K562 (cell line): ENCODE data around the gene LMO7. TPM values are rescaled to one million over a fixed set of nuclear protein-coding genes. Genes with fewer than 3 reads are reported as not detected.

Experiments
- ATAC-seq: fragments of 200-7000 bp; cut with Tn5 transposase; 3 replicates; pipeline ENCODE4 v1.9.1; 2020; ENCODE audit warnings: moderate library complexity
- BruUV-seq: library from RNA; stranded (reverse); fragments of 400-500 nt; replicated peaks from 2 replicates; lab custom pipeline; 2021; lab: Mats Ljungman, UMichigan
- CTCF ChIA-PET: fragments of 300-600 bp; formaldehyde crosslinking; extraction: SDS; loops from one replicate; lab custom pipeline; 2021; ENCODE audit warnings: low intra/inter-chr PET ratio; lab: Yijun Ruan, JAX
- POLR2A ChIA-PET: fragments of 300-600, 350-650 bp; sonication (Branson Sonifier 250); formaldehyde crosslinking; extraction: SDS; loops from one replicate; lab custom pipeline; 2021; ENCODE audit warnings: antibody characterized with exemption, inconsistent platforms; lab: Yijun Ruan, JAX
- DNase-seq, 4 experiments: peaks; one replicate each; pipeline versions ENCODE4 v3.0.0 to v3.0.0-alpha.2; 2011 to 2018; ENCODE audit warnings: low spot score in 3 of 4, mixed read lengths in 3 of 4; ENCODE audit errors: extremely low read depth in 1 of 4
- FAIRE-seq: peaks from 2 replicates; lab custom pipeline; 2011; peaks lifted over from hg19 to GRCh38; lab: Jason Lieb, UNC
- H2AFZ ChIP-seq: 2 replicates; pipeline ENCODE4 v1.6.0; 2011; ENCODE audit warnings: low read depth, low read length, control low read depth, inconsistent platforms
- H3K27ac ChIP-seq: fragments of 200-600 bp; 3 replicates; pipeline ENCODE4 v1.8.0; 2011; ENCODE audit warnings: low read depth, mild to moderate bottlenecking, control low read depth, inconsistent platforms, low read length, moderate library complexity, mixed read lengths; ENCODE audit errors: extremely low read depth
- H3K27me3 ChIP-seq, 2 experiments: fragments of 300-600 bp in 1 of 2; 2 replicates in 1 of 2; 3 replicates in 1 of 2; pipeline versions ENCODE4 v1.6.0 to v1.8.0; 2011; ENCODE audit warnings: inconsistent platforms in 2 of 2, low read length in 2 of 2, mild to moderate bottlenecking in 1 of 2, mixed read lengths in 1 of 2, moderate library complexity in 1 of 2; ENCODE audit not compliant: control insufficient read depth in 2 of 2, insufficient read depth in 2 of 2
- H3K36me3 ChIP-seq: fragments of 300-600 bp; 3 replicates; pipeline ENCODE4 v1.8.0; 2011; ENCODE audit warnings: mild to moderate bottlenecking, low read length, inconsistent platforms; ENCODE audit not compliant: control insufficient read depth, insufficient read depth
- H3K4me1 ChIP-seq, 2 experiments: fragments of 200-600 bp in 1 of 2; replicated peaks in 1 of 2; 2 replicates in 1 of 2; 3 replicates in 1 of 2; pipeline versions ENCODE4 v1.5.1 to v1.8.0; 2011; ENCODE audit warnings: inconsistent platforms in 2 of 2, low read length in 2 of 2, mild to moderate bottlenecking in 1 of 2, mixed read lengths in 1 of 2, moderate library complexity in 1 of 2; ENCODE audit not compliant: control insufficient read depth in 2 of 2, insufficient read depth in 2 of 2
- H3K4me2 ChIP-seq: 2 replicates; pipeline ENCODE4 v1.6.1; 2011; ENCODE audit warnings: low read length, control low read depth, inconsistent platforms, mixed read lengths; ENCODE audit not compliant: insufficient read depth
- H3K4me3 ChIP-seq: fragments of 200-600 bp; sonication (generic), shearing (Covaris generic); 2 replicates; pipeline ENCODE4 v1.5.1; 2016; ENCODE audit warnings: control low read depth, inconsistent platforms
- H3K79me2 ChIP-seq: fragments of 200-600 bp; 3 replicates; pipeline ENCODE4 v1.8.0; 2011; ENCODE audit warnings: low read length, inconsistent platforms; ENCODE audit not compliant: control insufficient read depth, insufficient read depth
- H3K9ac ChIP-seq, 2 experiments: 2 replicates each; pipeline versions ENCODE4 v1.6.0 to v1.6.1; 2011; ENCODE audit warnings: low read depth in 2 of 2, low read length in 2 of 2, control low read depth in 1 of 2, inconsistent platforms in 1 of 2, mild to moderate bottlenecking in 1 of 2, mixed read lengths in 1 of 2; ENCODE audit not compliant: insufficient read depth in 1 of 2
- H3K9me1 ChIP-seq: one replicate; pipeline ENCODE4 v1.6.0; 2011; ENCODE audit warnings: inconsistent platforms, mild to moderate bottlenecking, low read length, moderate library complexity; ENCODE audit not compliant: control insufficient read depth, insufficient read depth
- H3K9me3 ChIP-seq: replicated peaks from 2 replicates; pipeline ENCODE4 v1.5.1; 2011; ENCODE audit warnings: low read depth, low read length, inconsistent platforms; ENCODE audit not compliant: control insufficient read depth, insufficient read depth
- H4K20me1 ChIP-seq: replicated peaks from 2 replicates; pipeline ENCODE4 v1.6.1; 2011; ENCODE audit warnings: low read length, inconsistent platforms, mixed read lengths; ENCODE audit not compliant: control insufficient read depth, insufficient read depth
- CBFB ChIP-seq: sonication (generic); formaldehyde crosslinking; IDR thresholded peaks from 2 replicates; pipeline ENCODE4 v1.4.0; 2020; ENCODE audit warnings: mild to moderate bottlenecking, missing genetic modification reagents
- CHD2 ChIP-seq: IDR thresholded peaks from 2 replicates; pipeline ENCODE4 v1.6.1; 2011; ENCODE audit warnings: low read depth, low read length
- CREB3L1 ChIP-seq: fragments of 450-650 bp; IDR thresholded peaks from 2 replicates; pipeline ENCODE4 v1.6.1; 2014; ENCODE audit warnings: low read depth, mild to moderate bottlenecking, moderate library complexity, borderline replicate concordance
- HLTF ChIP-seq: fragments of 450-650 bp; IDR thresholded peaks from 2 replicates; pipeline ENCODE4 v1.6.1; 2016
- HOMEZ ChIP-seq: fragments of 250-450 bp; sonication (Bioruptor Pico); IDR thresholded peaks from 2 replicates; pipeline ENCODE4 v1.4.0; 2020; ENCODE audit warnings: mild to moderate bottlenecking, moderate library complexity
- SFPQ ChIP-seq: fragments of 200-400 bp; formaldehyde crosslinking; IDR thresholded peaks from 2 replicates; pipeline ENCODE4 v1.6.1; 2017; ENCODE audit warnings: mild to moderate bottlenecking, low read depth, low read length, moderate library complexity
- ZNF133 ChIP-seq: fragments of 250-450 bp; sonication (Bioruptor Pico); IDR thresholded peaks from 2 replicates; pipeline ENCODE4 v1.4.0; 2020; ENCODE audit warnings: mild to moderate bottlenecking
- ZSCAN32 ChIP-seq: fragments of 450-650 bp; formaldehyde crosslinking; IDR thresholded peaks from 2 replicates; pipeline ENCODE4 v1.4.0; 2020; ENCODE audit warnings: mild to moderate bottlenecking, moderate library complexity
- WGBS: fragments of 100-300 bp; shearing (Covaris generic); methylation state at CpG from one replicate; pipeline ENCODE4 v1.1.6; 2016; ENCODE audit warnings: low coverage, mixed read lengths; ENCODE audit not compliant: insufficient coverage; ENCODE audit errors: missing lambda C conversion rate; 5-methylcytosine and 5-hydroxymethylcytosine counted together
- in situ Hi-C: fragments of 300-500 bp; cut with MboI; formaldehyde crosslinking; loops from 4 replicates; pipeline ENCODE4 v1.15.0; 2018; ENCODE audit warnings: inconsistent platforms, mixed read lengths
- intact Hi-C: fragments of 100-400 bp; cut with micrococcal nuclease; formaldehyde crosslinking; loops from 2 replicates; pipeline ENCODE4 v1.14.2; 2022
- polyA plus RNA-seq, 8 experiments: library from polyadenylated mRNA; depleted of rRNA in 4 of 8; stranded (reverse) in 5 of 8; unstranded in 3 of 8; fragments of >200 nt; fragmentation: Nextera tagmentation in 2 of 8; fragmentation: Illumina TruSeq in 1 of 8; extraction: Ambion mirVana in 2 of 8; extraction: Trizol in 1 of 8; gene quantifications; 2 replicates each; pipeline versions ENCODE4 v1.2.1 to v1.2.3, GENCODE V29; 2011 to 2014; ENCODE audit warnings: inconsistent platforms in 1 of 8, missing spikeins in 1 of 8
- total RNA-seq, 7 experiments: library from RNA; depleted of rRNA in 6 of 7; stranded (reverse); fragments of >200 nt in 6 of 7; fragmentation: Illumina TruSeq in 2 of 7; extraction: Trizol in 2 of 7; gene quantifications; 2 replicates each; pipeline versions ENCODE4 v1.2.1 to v1.2.3, GENCODE V29; 2011 to 2021; ENCODE audit warnings: low replicate concordance in 1 of 7
- TF ChIP-seq, protein P1 (sequence below), 2 experiments: IDR thresholded peaks; 2 replicates each; pipeline ENCODE4 v1.6.1; 2011; ENCODE audit warnings: borderline replicate concordance in 1 of 2, control low read depth in 1 of 2, low read depth in 1 of 2, low read length in 1 of 2, mild to moderate bottlenecking in 1 of 2, mixed read lengths in 1 of 2, moderate library complexity in 1 of 2; ENCODE audit not compliant: insufficient read depth in 1 of 2, insufficient read length in 1 of 2, poor library complexity in 1 of 2, severe bottlenecking in 1 of 2; ENCODE audit errors: extremely low read depth in 1 of 2
- TF ChIP-seq, protein P2 (sequence below): sonication (generic); formaldehyde crosslinking; IDR thresholded peaks from 2 replicates; pipeline ENCODE4 v1.8.0; 2022; ENCODE audit warnings: mild to moderate bottlenecking, missing genetic modification reagents, borderline replicate concordance
- TF ChIP-seq, protein P3 (sequence below): sonication (generic); formaldehyde crosslinking; IDR thresholded peaks from 2 replicates; pipeline ENCODE4 v1.9.0; 2022; ENCODE audit warnings: mild to moderate bottlenecking, missing genetic modification reagents

LMO7 gene
- total and polyA plus RNA-seq, 9 of the 15 experiments (the other 6 are each of a cell fraction or from before 2014, with no cell fraction given) = 0.42 to 4.3 (median 1.7) TPM

GRCh38 chr13:75636436-75637180 is 478 bp downstream of the LMO7 start:
- WGBS = 34% methylated on average over 5 of the region's 58 CpGs
- Histone ChIP-seq H3K9me1 (no peaks in the 10 kb centered on the region), H3K27me3 (no peaks in the 10 kb centered on the region), H3K4me2 (peak overlapping the region; percentile 60), H3K4me3 (peak overlapping the region; percentile 34), H3K79me2 (no peaks in the 10 kb centered on the region), H3K9ac (peak overlapping the region in 1 of 2 experiments; percentile 79; a peak in 3 of 4 replicates), H2AFZ (peak overlapping the region; percentile 67), H3K36me3 (no peaks in the 10 kb centered on the region), H3K9me3 (no peaks in the 10 kb centered on the region), H3K4me1 (peaks cover 0 to 15% of the 10 kb centered on the region in 2 experiments; a peak in 2 of 5 replicates), H3K27ac (no peak overlapping the region), H4K20me1 (no peaks in the 10 kb centered on the region)
- ATAC-seq (peak; percentile 66), DNase-seq (peak in 3 of 4 experiments; percentile 6 to 20 (median 17)), FAIRE-seq (no peak)
- POLR2A ChIA-PET = no interaction called here
- BruUV-seq = no TSS peak
- in situ Hi-C loops = no loop called here
- intact Hi-C loops = no loop called here
- CTCF ChIA-PET = no interaction called here
- TF ChIP-seq HOMEZ (CRISPR knock-in tag) (no peak), CHD2 (no peak), CBFB (CRISPR knock-in tag) (no peak), ZSCAN32 (CRISPR knock-in tag) (no peak), SFPQ (no peak), ZNF133 (CRISPR knock-in tag) (no peak), HLTF (no peak), CREB3L1 (no peak)
- TF ChIP-seq, protein P1, sequence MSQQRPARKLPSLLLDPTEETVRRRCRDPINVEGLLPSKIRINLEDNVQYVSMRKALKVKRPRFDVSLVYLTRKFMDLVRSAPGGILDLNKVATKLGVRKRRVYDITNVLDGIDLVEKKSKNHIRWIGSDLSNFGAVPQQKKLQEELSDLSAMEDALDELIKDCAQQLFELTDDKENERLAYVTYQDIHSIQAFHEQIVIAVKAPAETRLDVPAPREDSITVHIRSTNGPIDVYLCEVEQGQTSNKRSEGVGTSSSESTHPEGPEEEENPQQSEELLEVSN (IDR thresholded peaks at IDR 0.05; ENCODE audit: borderline replicate concordance in 1 of 2, extremely low read depth in 1 of 2, insufficient read depth in 1 of 2, insufficient read length in 1 of 2, low read depth in 1 of 2, low read length in 1 of 2, poor library complexity in 1 of 2, severe bottlenecking in 1 of 2) = peak in 1 of 2 experiments; percentile 8
- TF ChIP-seq, protein P2, sequence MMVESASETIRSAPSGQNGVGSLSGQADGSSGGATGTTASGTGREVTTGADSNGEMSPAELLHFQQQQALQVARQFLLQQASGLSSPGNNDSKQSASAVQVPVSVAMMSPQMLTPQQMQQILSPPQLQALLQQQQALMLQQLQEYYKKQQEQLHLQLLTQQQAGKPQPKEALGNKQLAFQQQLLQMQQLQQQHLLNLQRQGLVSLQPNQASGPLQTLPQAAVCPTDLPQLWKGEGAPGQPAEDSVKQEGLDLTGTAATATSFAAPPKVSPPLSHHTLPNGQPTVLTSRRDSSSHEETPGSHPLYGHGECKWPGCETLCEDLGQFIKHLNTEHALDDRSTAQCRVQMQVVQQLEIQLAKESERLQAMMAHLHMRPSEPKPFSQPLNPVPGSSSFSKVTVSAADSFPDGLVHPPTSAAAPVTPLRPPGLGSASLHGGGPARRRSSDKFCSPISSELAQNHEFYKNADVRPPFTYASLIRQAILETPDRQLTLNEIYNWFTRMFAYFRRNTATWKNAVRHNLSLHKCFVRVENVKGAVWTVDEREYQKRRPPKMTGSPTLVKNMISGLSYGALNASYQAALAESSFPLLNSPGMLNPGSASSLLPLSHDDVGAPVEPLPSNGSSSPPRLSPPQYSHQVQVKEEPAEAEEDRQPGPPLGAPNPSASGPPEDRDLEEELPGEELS (CRISPR knock-in tag) = no peak
- TF ChIP-seq, protein P3, sequence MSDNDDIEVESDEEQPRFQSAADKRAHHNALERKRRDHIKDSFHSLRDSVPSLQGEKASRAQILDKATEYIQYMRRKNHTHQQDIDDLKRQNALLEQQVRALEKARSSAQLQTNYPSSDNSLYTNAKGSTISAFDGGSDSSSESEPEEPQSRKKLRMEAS (CRISPR knock-in tag) = peak; percentile 75
